ENCODE results near the gene PLK5. TPM values are rescaled to one million over a fixed set of nuclear protein-coding genes. Genes with fewer than 3 reads are reported as not detected.

PLK5 gene
- total and polyA plus RNA-seq, 2 of the 4 experiments (the other 2 are of a cell fraction), result not detected

DNA sequence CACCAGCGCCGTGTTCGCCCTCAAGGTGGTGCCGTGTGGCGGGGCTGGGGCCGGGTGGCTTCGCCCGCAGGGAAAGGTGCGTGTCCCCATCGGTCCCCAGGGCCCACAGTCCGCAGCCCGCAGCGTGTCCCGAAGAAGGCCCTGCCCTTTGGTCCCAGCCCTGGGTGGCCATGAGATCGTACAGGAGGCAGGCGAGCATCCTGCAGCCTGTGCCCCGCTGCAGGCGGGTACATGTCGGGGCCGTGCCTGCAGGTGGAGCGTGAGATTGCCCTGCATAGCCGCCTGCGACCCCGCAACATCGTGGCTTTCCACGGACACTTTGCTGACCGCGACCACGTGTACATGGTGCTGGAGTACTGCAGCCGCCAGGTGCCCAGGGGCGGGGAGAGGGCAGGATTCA lies 1.5 kb downstream of the PLK5 start:
- H3K14ac ChIP-seq (replicated peaks; ENCODE audit: low read depth, low read length), result no peak overlapping the region
- no peak overlapping the region for H2BK20ac ChIP-seq (ENCODE audit: low read depth, low read length)
- POLR2A ChIA-PET (ENCODE audit: unreplicated experiment), result no interaction called here
- H3K79me1 ChIP-seq (ENCODE audit: low read depth in 1 of 2, low read length in 2 of 2), result no peaks in the 10 kb centered on the region
- H3K56ac ChIP-seq (ENCODE audit: extremely low read depth, insufficient read depth, low read length), result no peak overlapping the region
- H3K4me2 ChIP-seq (ENCODE audit: low read depth, low read length), result no peak overlapping the region
- H3K27ac ChIP-seq (ENCODE audit: insufficient read depth, low read length), result no peak overlapping the region
- no peak overlapping the region for H3K23ac ChIP-seq (ENCODE audit: low read depth, low read length)
- DNase-seq, result no peak
- TF ChIP-seq MXI1 (IDR thresholded peaks at IDR 0.05; ENCODE audit: borderline replicate concordance, low read depth, low read length), result no peak
- no peak for TF ChIP-seq SMC3 (IDR thresholded peaks at IDR 0.05; ENCODE audit: low read depth, low read length)
- TF ChIP-seq RFX5 (IDR thresholded peaks at IDR 0.05; ENCODE audit: low read depth, low read length), result no peak
- no peak for TF ChIP-seq FOS (IDR thresholded peaks at IDR 0.05; ENCODE audit: low read depth, low read length)
- TF ChIP-seq CEBPB (IDR thresholded peaks at IDR 0.05; ENCODE audit: low read depth, low read length), result no peak
- TF ChIP-seq, protein P1, sequence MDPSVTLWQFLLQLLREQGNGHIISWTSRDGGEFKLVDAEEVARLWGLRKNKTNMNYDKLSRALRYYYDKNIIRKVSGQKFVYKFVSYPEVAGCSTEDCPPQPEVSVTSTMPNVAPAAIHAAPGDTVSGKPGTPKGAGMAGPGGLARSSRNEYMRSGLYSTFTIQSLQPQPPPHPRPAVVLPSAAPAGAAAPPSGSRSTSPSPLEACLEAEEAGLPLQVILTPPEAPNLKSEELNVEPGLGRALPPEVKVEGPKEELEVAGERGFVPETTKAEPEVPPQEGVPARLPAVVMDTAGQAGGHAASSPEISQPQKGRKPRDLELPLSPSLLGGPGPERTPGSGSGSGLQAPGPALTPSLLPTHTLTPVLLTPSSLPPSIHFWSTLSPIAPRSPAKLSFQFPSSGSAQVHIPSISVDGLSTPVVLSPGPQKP (IDR thresholded peaks at IDR 0.05; ENCODE audit: borderline replicate concordance, low read depth, low read length), result no peak
- TF ChIP-seq, protein P2, sequence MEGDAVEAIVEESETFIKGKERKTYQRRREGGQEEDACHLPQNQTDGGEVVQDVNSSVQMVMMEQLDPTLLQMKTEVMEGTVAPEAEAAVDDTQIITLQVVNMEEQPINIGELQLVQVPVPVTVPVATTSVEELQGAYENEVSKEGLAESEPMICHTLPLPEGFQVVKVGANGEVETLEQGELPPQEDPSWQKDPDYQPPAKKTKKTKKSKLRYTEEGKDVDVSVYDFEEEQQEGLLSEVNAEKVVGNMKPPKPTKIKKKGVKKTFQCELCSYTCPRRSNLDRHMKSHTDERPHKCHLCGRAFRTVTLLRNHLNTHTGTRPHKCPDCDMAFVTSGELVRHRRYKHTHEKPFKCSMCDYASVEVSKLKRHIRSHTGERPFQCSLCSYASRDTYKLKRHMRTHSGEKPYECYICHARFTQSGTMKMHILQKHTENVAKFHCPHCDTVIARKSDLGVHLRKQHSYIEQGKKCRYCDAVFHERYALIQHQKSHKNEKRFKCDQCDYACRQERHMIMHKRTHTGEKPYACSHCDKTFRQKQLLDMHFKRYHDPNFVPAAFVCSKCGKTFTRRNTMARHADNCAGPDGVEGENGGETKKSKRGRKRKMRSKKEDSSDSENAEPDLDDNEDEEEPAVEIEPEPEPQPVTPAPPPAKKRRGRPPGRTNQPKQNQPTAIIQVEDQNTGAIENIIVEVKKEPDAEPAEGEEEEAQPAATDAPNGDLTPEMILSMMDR (conservative IDR thresholded peaks at IDR 0.05; ENCODE audit: low read depth, low read length), result no peak
- no peak for TF ChIP-seq MAFK (IDR thresholded peaks at IDR 0.05; ENCODE audit: low read depth, low read length)
- no peak for TF ChIP-seq NFE2L2 (IDR thresholded peaks at IDR 0.05; ENCODE audit: low read depth, low read length)
- TF ChIP-seq POLR2A (IDR thresholded peaks at IDR 0.05; ENCODE audit: low read depth, low read length), result no peak
- no peak for TF ChIP-seq RAD21 (IDR thresholded peaks at IDR 0.05; ENCODE audit: low read length)
- TF ChIP-seq CHD1 (IDR thresholded peaks at IDR 0.05; ENCODE audit: low read depth, low read length), result no peak
- TF ChIP-seq USF2 (IDR thresholded peaks at IDR 0.05; ENCODE audit: low read depth, low read length), result no peak
- no peak for TF ChIP-seq RCOR1 (IDR thresholded peaks at IDR 0.05; ENCODE audit: insufficient replicate concordance, low read length)
- no peak for TF ChIP-seq MAZ (IDR thresholded peaks at IDR 0.05; ENCODE audit: borderline replicate concordance, low read depth, low read length)
- no peak for TF ChIP-seq BHLHE40 (IDR thresholded peaks at IDR 0.05; ENCODE audit: low read depth, low read length)
- no peak for ATAC-seq (ENCODE audit: low read depth)
- H3K9me1 ChIP-seq (ENCODE audit: insufficient read depth, low read length), result peaks cover 4% of the 10 kb centered on the region; the same call in 1 of the 2 replicates
- intact Hi-C loops (cut with micrococcal nuclease) (no loop called here), in situ Hi-C loops (cut with MboI; ENCODE audit: low sequenced_read_pairs) (loop anchor here (25.0 kb wide), 1 partner anchor 262 kb away; no protein-coding TSS in a partner anchor), dilution Hi-C loops (cut with HindIII; ENCODE audit: low sequenced_read_pairs, unreplicated experiment) (no loop called here)
- peaks cover 38% of the 10 kb centered on the region for H3K27me3 ChIP-seq (ENCODE audit: control insufficient read depth, insufficient read depth, low read length)
- no peak overlapping the region for H2AK9ac ChIP-seq (replicated peaks; ENCODE audit: low read depth, low read length, poor library complexity)
- no peak overlapping the region for H4K5ac ChIP-seq (ENCODE audit: low read depth, low read length)
- no TSS peak for BruUV-seq (replicated peaks)
- no peak overlapping the region for H2AK5ac ChIP-seq (ENCODE audit: low read depth, low read length)
- H3K36me3 ChIP-seq (ENCODE audit: control insufficient read depth, insufficient read depth, low read length), result no peaks in the 10 kb centered on the region
- H3K4me3 ChIP-seq (ENCODE audit: insufficient read depth, low read depth, low read length), result no peak overlapping the region
- H3K4me1 ChIP-seq (ENCODE audit: control insufficient read depth, insufficient read depth, low read length), result no peaks in the 10 kb centered on the region; the same call in 1 of the 2 replicates
- H2BK15ac ChIP-seq (ENCODE audit: low read depth, low read length), result no peak overlapping the region
- 69% methylated on average over 26 of the region's 31 CpGs; no CpG with 5 or more reads in 1 of the 2 experiments for WGBS, 2 experiments (ENCODE audit: extremely low coverage in 2 of 2, insufficient read length in 1 of 2)
- CTCF ChIA-PET, result no interaction called here
- no peak overlapping the region for H2BK5ac ChIP-seq (ENCODE audit: low read depth, low read length, poor library complexity, severe bottlenecking)
- no peak overlapping the region for H3K9ac ChIP-seq (ENCODE audit: low read depth, low read length)
- no peak overlapping the region for H3K4ac ChIP-seq (ENCODE audit: low read depth, low read length)
- H4K20me1 ChIP-seq (ENCODE audit: insufficient read depth, low read length), result peaks cover 7% of the 10 kb centered on the region; the same call in 1 of the 2 replicates
- H3K18ac ChIP-seq (ENCODE audit: low read depth, low read length), result no peak overlapping the region
- H4K91ac ChIP-seq (ENCODE audit: insufficient read depth, low read depth, low read length), result no peak overlapping the region
- no peak overlapping the region for H4K8ac ChIP-seq (ENCODE audit: low read depth in 2 of 2, low read length in 2 of 2)
- H3K9me3 ChIP-seq (ENCODE audit: control insufficient read depth, insufficient read depth, low read length), result no peaks in the 10 kb centered on the region
- H2AFZ ChIP-seq (replicated peaks; ENCODE audit: low read length, poor library complexity), result no peak overlapping the region
- no peak overlapping the region for H2BK120ac ChIP-seq (ENCODE audit: low read depth, low read length)

All from IMR-90 (cell line).